Measurements from ENCODE around the gene PNKD.

DNA sequence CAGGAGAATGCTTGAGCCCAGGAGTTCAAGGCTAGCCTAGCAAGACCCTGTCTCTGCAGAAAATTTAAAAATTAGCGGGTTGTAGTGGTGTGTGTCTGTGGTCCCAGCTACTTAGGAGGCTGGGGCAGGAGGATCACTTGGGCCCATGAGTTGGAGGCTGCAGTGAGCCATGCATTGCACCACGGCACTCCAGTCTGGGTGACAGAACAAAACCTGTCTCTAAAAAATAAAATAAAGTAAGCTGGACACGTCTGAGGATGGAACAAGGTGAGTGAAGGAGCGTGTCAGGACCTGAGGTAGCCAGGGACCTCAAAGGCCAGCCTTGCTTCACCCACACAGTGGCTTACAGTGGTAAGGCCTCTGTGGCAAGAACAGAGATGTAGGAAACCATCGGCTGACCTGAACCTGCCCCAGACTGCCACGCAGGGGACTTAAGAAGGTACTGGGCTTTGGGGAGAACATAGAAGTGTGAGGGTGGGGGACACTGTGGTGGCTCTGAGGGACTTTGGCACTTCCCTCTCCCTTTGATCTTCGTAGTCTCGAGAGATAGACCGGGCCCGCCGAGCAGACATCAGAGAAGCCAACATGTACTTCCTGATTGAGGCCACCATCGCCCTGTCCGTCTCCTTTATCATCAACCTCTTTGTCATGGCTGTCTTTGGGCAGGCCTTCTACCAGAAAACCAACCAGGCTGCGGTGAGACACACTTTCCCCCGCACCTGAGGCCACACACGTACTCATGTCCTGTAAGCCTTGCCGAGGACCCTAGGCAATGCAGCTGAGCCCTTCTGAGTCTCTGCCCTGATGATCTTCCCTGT lies 119.2 kb downstream of the PNKD start:
- TF ChIP-seq CTCF (IDR thresholded peaks at IDR 0.05 in 2 of 3, conservative IDR thresholded peaks at IDR 0.05 in 1 of 3; ENCODE audit: borderline replicate concordance in 1 of 3, insufficient read depth in 1 of 3, low read depth in 2 of 3, low read length in 2 of 3) (no peak), POLR2AphosphoS5 (IDR thresholded peaks at IDR 0.05; ENCODE audit: low read depth, low read length) (no peak), EZH2 (IDR thresholded peaks at IDR 0.05) (no peak), ZNF274 (IDR thresholded peaks at IDR 0.05; ENCODE audit: low read depth, low read length) (no peak), POLR2A (IDR thresholded peaks at IDR 0.05; ENCODE audit: borderline replicate concordance, extremely low read depth, insufficient read depth, insufficient read length) (no peak), EZH2phosphoT487 (IDR thresholded peaks at IDR 0.05; ENCODE audit: borderline replicate concordance) (no peak)
- TF ChIP-seq, protein P1, sequence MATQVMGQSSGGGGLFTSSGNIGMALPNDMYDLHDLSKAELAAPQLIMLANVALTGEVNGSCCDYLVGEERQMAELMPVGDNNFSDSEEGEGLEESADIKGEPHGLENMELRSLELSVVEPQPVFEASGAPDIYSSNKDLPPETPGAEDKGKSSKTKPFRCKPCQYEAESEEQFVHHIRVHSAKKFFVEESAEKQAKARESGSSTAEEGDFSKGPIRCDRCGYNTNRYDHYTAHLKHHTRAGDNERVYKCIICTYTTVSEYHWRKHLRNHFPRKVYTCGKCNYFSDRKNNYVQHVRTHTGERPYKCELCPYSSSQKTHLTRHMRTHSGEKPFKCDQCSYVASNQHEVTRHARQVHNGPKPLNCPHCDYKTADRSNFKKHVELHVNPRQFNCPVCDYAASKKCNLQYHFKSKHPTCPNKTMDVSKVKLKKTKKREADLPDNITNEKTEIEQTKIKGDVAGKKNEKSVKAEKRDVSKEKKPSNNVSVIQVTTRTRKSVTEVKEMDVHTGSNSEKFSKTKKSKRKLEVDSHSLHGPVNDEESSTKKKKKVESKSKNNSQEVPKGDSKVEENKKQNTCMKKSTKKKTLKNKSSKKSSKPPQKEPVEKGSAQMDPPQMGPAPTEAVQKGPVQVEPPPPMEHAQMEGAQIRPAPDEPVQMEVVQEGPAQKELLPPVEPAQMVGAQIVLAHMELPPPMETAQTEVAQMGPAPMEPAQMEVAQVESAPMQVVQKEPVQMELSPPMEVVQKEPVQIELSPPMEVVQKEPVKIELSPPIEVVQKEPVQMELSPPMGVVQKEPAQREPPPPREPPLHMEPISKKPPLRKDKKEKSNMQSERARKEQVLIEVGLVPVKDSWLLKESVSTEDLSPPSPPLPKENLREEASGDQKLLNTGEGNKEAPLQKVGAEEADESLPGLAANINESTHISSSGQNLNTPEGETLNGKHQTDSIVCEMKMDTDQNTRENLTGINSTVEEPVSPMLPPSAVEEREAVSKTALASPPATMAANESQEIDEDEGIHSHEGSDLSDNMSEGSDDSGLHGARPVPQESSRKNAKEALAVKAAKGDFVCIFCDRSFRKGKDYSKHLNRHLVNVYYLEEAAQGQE (IDR thresholded peaks at IDR 0.05; ENCODE audit: low read depth): no peak
